Endothelial cell of umbilical vein (primary cell): ENCODE measurements around the gene CAMTA1.

Experiments used
- CTCF ChIP-seq, 2 donors: IDR thresholded peaks; 1 replicate in 1 of 2; 2 replicates in 1 of 2; pipeline ENCODE4 v1.5.1; 2011; ENCODE audit warnings: low read length in 2 of 2, mild to moderate bottlenecking in 2 of 2, moderate library complexity in 2 of 2, control low read depth in 1 of 2, inconsistent platforms in 1 of 2, low read depth in 1 of 2; ENCODE audit not compliant: insufficient read depth in 1 of 2; ENCODE audit errors: extremely low read depth in 1 of 2
- EZH2 ChIP-seq: IDR thresholded peaks from 2 replicates; pipeline ENCODE4 v1.6.1; 2012; ENCODE audit warnings: borderline replicate concordance, low read depth, mild to moderate bottlenecking, moderate library complexity, low read length, inconsistent platforms; ENCODE audit not compliant: severe bottlenecking
- GATA2 ChIP-seq: IDR thresholded peaks from 2 replicates; pipeline ENCODE4 v1.7.0; 2011; ENCODE audit warnings: low read depth, mild to moderate bottlenecking, moderate library complexity, mixed read lengths, low read length; ENCODE audit not compliant: insufficient read length, insufficient read depth
- JUN ChIP-seq: IDR thresholded peaks from 2 replicates; pipeline ENCODE4 v1.6.1; 2011; ENCODE audit warnings: borderline replicate concordance, low read depth; ENCODE audit not compliant: insufficient read length, insufficient read depth
- MAX ChIP-seq: IDR thresholded peaks from 2 replicates; pipeline ENCODE4 v1.6.1; 2011; ENCODE audit not compliant: insufficient read depth, insufficient read length
- MYC ChIP-seq: IDR thresholded peaks from one replicate; pipeline ENCODE4 v1.6.1; 2011; ENCODE audit warnings: mild to moderate bottlenecking, low read depth, low read length
- POLR2A ChIP-seq: IDR thresholded peaks from 2 replicates; pipeline ENCODE4 v1.6.1; 2012; ENCODE audit warnings: low read depth, mild to moderate bottlenecking, control low read depth, low read length
- POLR2AphosphoS5 ChIP-seq: IDR thresholded peaks from 2 replicates; pipeline ENCODE4 v1.6.1; 2012; ENCODE audit warnings: low read depth, mild to moderate bottlenecking, control low read depth, low read length, moderate library complexity; ENCODE audit not compliant: insufficient read depth

GRCh38 chr1:6743189-6744101 is 41.8 kb upstream of the CAMTA1 start:
- TF ChIP-seq CTCF (IDR thresholded peaks at IDR 0.05; ENCODE audit: extremely low read depth in 1 of 2, insufficient read depth in 1 of 2, low read depth in 1 of 2, low read length in 2 of 2) (no peak), EZH2 (no peak), POLR2AphosphoS5 (no peak), POLR2A (no peak), MYC (no peak), MAX (no peak), JUN (no peak), GATA2 (no peak)
